AG09319 (cell line): ENCODE measurements around the gene EIF4E3.

Experiments used
- DNase-seq: peaks from one replicate; pipeline ENCODE4 v3.0.0-alpha.2; 2010; ENCODE audit warnings: low read depth; ENCODE audit errors: extremely low read depth
- CTCF ChIP-seq: IDR thresholded peaks from 2 replicates; pipeline ENCODE4 v1.5.1; 2011; ENCODE audit warnings: low read depth, mild to moderate bottlenecking, inconsistent platforms, low read length, moderate library complexity

Gene EIF4E3

GRCh38 chr3:71650372-71650771 lies 74.8 kb downstream of the EIF4E3 start:
- no peak for DNase-seq
- no peak for TF ChIP-seq CTCF

- TF ChIP-seq CTCF = no peak
- DNase-seq = no peak
Observed at GRCh38 chr3:71649757-71650156, 75.4 kb downstream of the EIF4E3 start.

- no peak for DNase-seq
- TF ChIP-seq CTCF = no peak
Observed at GRCh38 chr3:71647751-71648150, 77.5 kb downstream of the EIF4E3 start.

GRCh38 chr3:71646971-71647370 lies 78.2 kb downstream of the EIF4E3 start:
- no peak for DNase-seq
- TF ChIP-seq CTCF = no peak

GRCh38 chr3:71645140-71645539 lies 80.1 kb downstream of the EIF4E3 start:
- no peak for TF ChIP-seq CTCF
- no peak for DNase-seq

GRCh38 chr3:71641674-71642073 lies 83.5 kb downstream of the EIF4E3 start:
- no peak for DNase-seq
- no peak for TF ChIP-seq CTCF

- no peak for TF ChIP-seq CTCF
- DNase-seq = no peak
Observed at GRCh38 chr3:71640331-71640983, 84.7 kb downstream of the EIF4E3 start.
